MCF 10A (cell line): ENCODE measurements around the gene ZEB1. TPM values are rescaled to one million over a fixed set of nuclear protein-coding genes. Genes with fewer than 3 reads are reported as not detected.

Source experiments
- Bru-seq: library from RNA; stranded (reverse); fragments of 400-500 nt; gene quantifications from one replicate; lab custom pipeline; 2021; lab: Mats Ljungman, UMichigan
- BruChase-seq, 2 experiments: library from RNA; stranded (reverse); fragments of 400-500 nt; gene quantifications; one replicate each; lab custom pipeline; 2021; lab: Mats Ljungman, UMichigan
- BruUV-seq: library from RNA; stranded (reverse); fragments of 400-500 nt; replicated peaks from 2 replicates; lab custom pipeline; 2021; lab: Mats Ljungman, UMichigan
- CTCF ChIA-PET: fragments of 300-600 bp; sonication (Branson Sonifier 250); formaldehyde crosslinking; extraction: SDS; loops from one replicate; lab custom pipeline; 2021; ENCODE audit warnings: antibody characterized with exemption, inconsistent platforms; lab: Yijun Ruan, JAX
- POLR2A ChIA-PET: fragments of 300-600, 350-650 bp; sonication (Branson Sonifier 250); formaldehyde crosslinking; extraction: SDS; loops from one replicate; lab custom pipeline; 2020; ENCODE audit warnings: antibody characterized with exemption, inconsistent platforms; lab: Yijun Ruan, JAX
- DNase-seq: peaks from one replicate; pipeline ENCODE4 v3.0.0-alpha.2; 2018; ENCODE audit not compliant: unreplicated experiment
- H3K27ac Mint-ChIP-seq: one replicate; pipeline ENCODE4 v1.8.0; 2022; ENCODE audit warnings: mild to moderate bottlenecking, low read depth, mixed read lengths; ENCODE audit not compliant: unreplicated experiment
- H3K27me3 Mint-ChIP-seq: one replicate; pipeline ENCODE4 v1.8.0; 2022; ENCODE audit warnings: mixed read lengths; ENCODE audit not compliant: insufficient read depth, unreplicated experiment
- H3K36me3 Mint-ChIP-seq: one replicate; pipeline ENCODE4 v1.8.0; 2022; ENCODE audit warnings: mild to moderate bottlenecking, moderate library complexity, mixed read lengths; ENCODE audit not compliant: insufficient read depth, unreplicated experiment
- H3K4me1 Mint-ChIP-seq: one replicate; pipeline ENCODE4 v1.8.0; 2022; ENCODE audit warnings: mixed read lengths; ENCODE audit not compliant: insufficient read depth, unreplicated experiment
- H3K4me3 Mint-ChIP-seq: one replicate; pipeline ENCODE4 v1.8.0; 2022; ENCODE audit warnings: mild to moderate bottlenecking, moderate library complexity, mixed read lengths; ENCODE audit not compliant: unreplicated experiment
- H3K9me3 Mint-ChIP-seq: one replicate; pipeline ENCODE4 v1.8.0; 2022; ENCODE audit warnings: mixed read lengths; ENCODE audit not compliant: unreplicated experiment
- intact Hi-C: fragments of 100-400 bp; cut with micrococcal nuclease; formaldehyde crosslinking; loops from 2 replicates; pipeline ENCODE4 v1.14.1; 2022
- long read RNA-seq: library from polyadenylated mRNA; stranded (forward); transcript quantifications from one replicate; pipeline ENCODE4 v2.0.0, GENCODE V29; 2022
- total RNA-seq: library from RNA; stranded (reverse); gene quantifications from 2 replicates; pipeline ENCODE4 v1.2.3, GENCODE V29; 2022
- TF ChIP-seq, protein P1 (sequence below): fragments of 200-600 bp; IDR thresholded peaks from one replicate; pipeline ENCODE4 v1.8.0; 2022; ENCODE audit warnings: antibody characterized with exemption, mild to moderate bottlenecking; ENCODE audit not compliant: unreplicated experiment

Gene ZEB1
- total RNA-seq (15.1 and 20.6 TPM in 2 replicates), Bru-seq, nascent RNA (percentile 82 among the genes with signal in this experiment), BruChase-seq, experiment 1, labeled RNA remaining after a 6-hour chase (percentile 71 among the genes with signal in this experiment), BruChase-seq, experiment 2, labeled RNA remaining after a 2-hour chase (percentile 78 among the genes with signal in this experiment)
- long read RNA-seq, full-length matches to known transcripts = 11 of 18 reads
- long read RNA-seq, partial matches to known transcripts = 3 of 18 reads
- long read RNA-seq, other reads (novel, unspliced or antisense) = 4 of 18 reads

GRCh38 chr10:31318854-31319601 is at the start of gene ZEB1:
Gene ZEB1, plus strand, starts transcription at chr10:31319216. Its CDS starts 19 bp downstream, at chr10:31319235.
- no peaks in the 10 kb centered on the region for H3K36me3 Mint-ChIP-seq
- POLR2A ChIA-PET = interaction anchor here (0.9 to 2.4 kb wide), 6 partner anchors 82 to 548 kb away, joined by 3 to 20 read pairs (median 3); partner anchors contain the start of gene ZNF438
- peaks cover 27% of the 10 kb centered on the region for H3K4me1 Mint-ChIP-seq
- H3K27ac Mint-ChIP-seq = peak within 1 kb of the TSS; percentile 88
- H3K27me3 Mint-ChIP-seq = no peaks in the 10 kb centered on the region
- TF ChIP-seq, protein P1, sequence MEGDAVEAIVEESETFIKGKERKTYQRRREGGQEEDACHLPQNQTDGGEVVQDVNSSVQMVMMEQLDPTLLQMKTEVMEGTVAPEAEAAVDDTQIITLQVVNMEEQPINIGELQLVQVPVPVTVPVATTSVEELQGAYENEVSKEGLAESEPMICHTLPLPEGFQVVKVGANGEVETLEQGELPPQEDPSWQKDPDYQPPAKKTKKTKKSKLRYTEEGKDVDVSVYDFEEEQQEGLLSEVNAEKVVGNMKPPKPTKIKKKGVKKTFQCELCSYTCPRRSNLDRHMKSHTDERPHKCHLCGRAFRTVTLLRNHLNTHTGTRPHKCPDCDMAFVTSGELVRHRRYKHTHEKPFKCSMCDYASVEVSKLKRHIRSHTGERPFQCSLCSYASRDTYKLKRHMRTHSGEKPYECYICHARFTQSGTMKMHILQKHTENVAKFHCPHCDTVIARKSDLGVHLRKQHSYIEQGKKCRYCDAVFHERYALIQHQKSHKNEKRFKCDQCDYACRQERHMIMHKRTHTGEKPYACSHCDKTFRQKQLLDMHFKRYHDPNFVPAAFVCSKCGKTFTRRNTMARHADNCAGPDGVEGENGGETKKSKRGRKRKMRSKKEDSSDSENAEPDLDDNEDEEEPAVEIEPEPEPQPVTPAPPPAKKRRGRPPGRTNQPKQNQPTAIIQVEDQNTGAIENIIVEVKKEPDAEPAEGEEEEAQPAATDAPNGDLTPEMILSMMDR = peak; percentile 43
- H3K4me3 Mint-ChIP-seq = peak within 1 kb of the TSS; percentile 86
- intact Hi-C loops = loop anchor here (1.0 to 5.0 kb wide), 3 partner anchors 338 to 537 kb away; no protein-coding TSS in a partner anchor
- peak; percentile 91 for DNase-seq
- no peaks in the 10 kb centered on the region for H3K9me3 Mint-ChIP-seq
- CTCF ChIA-PET = interaction anchor here (0.5 to 0.6 kb wide), 3 partner anchors 131 to 1310 kb away, joined by 3 to 4 read pairs (median 3); no protein-coding TSS in a partner anchor
- BruUV-seq = no TSS peak

DNA sequence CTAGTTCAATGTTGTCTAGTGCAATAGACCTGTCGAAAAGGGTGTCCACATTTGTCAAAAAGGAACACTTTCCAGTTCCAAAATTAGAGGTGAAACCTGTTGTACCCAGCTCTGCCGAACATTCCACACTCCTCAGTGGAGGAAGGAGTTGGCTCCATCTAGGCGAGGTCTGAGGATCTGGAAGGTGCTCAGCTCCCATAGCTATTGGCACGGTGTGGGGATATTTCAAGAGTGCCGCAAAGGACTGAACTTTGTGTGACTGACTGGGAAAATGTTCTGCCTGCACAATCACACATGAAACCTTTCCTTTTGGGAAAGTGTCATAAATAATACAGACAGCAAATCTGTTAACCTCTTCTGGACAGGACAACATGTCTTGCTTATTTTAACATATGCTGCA is 48.1 kb upstream of the ZEB1 start:
- TF ChIP-seq, protein P1 = no peak
- POLR2A ChIA-PET = no interaction called here
- no peak for DNase-seq
- H3K36me3 Mint-ChIP-seq = no peaks in the 10 kb centered on the region
- intact Hi-C loops = no loop called here
- no peaks in the 10 kb centered on the region for H3K4me1 Mint-ChIP-seq
- no peaks in the 10 kb centered on the region for H3K27me3 Mint-ChIP-seq
- H3K27ac Mint-ChIP-seq = no peak overlapping the region
- no peaks in the 10 kb centered on the region for H3K9me3 Mint-ChIP-seq
- no peak overlapping the region for H3K4me3 Mint-ChIP-seq
- CTCF ChIA-PET = no interaction called here
- no TSS peak for BruUV-seq

GRCh38 chr10:31272841-31273240 is 46.2 kb upstream of the ZEB1 start:
- Mint-ChIP-seq H3K4me3 (no peak overlapping the region), H3K27me3 (no peaks in the 10 kb centered on the region), H3K27ac (no peak overlapping the region), H3K9me3 (no peaks in the 10 kb centered on the region), H3K36me3 (no peaks in the 10 kb centered on the region), H3K4me1 (no peaks in the 10 kb centered on the region)
- CTCF ChIA-PET = interaction anchor here (0.6 kb wide), 1 partner anchor 242 kb away, joined by 3 read pairs; no protein-coding TSS in a partner anchor
- POLR2A ChIA-PET = no interaction called here
- intact Hi-C loops = no loop called here
- DNase-seq = no peak
- BruUV-seq = no TSS peak
- TF ChIP-seq, protein P1 = no peak

DNA sequence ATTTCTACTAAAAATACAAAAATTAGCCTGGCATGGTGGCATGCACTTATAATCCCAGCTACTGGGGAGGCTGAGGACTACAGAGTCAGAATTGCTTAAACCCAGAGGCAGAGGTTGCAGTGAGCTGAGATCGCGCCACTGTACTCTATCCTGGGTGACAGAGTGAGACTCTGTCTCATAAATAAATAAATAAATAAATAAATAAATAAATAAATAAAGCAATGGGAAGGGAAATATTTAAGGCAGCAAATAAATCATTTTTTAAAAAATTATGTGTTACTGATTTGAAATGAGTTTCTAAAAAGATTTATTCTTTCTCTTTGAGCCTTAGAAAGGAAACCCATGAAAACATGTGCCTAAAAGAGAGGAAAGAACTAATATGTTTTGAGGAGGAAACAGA is 45.2 kb upstream of the ZEB1 start:
- CTCF ChIA-PET = no interaction called here
- H3K36me3 Mint-ChIP-seq = no peaks in the 10 kb centered on the region
- intact Hi-C loops = no loop called here

More for the DNA sequence above, 45.2 kb upstream of the ZEB1 start:
- H3K27ac Mint-ChIP-seq = no peak overlapping the region
- no peaks in the 10 kb centered on the region for H3K9me3 Mint-ChIP-seq
- TF ChIP-seq, protein P1 = no peak
- POLR2A ChIA-PET = no interaction called here
- H3K4me3 Mint-ChIP-seq = no peak overlapping the region
- H3K4me1 Mint-ChIP-seq = no peaks in the 10 kb centered on the region
- no TSS peak for BruUV-seq
- no peaks in the 10 kb centered on the region for H3K27me3 Mint-ChIP-seq
- no peak for DNase-seq
